Fibroblast of pulmonary artery (primary cell): ENCODE measurements around the gene PLEKHA6.

Experiments
- DNase-seq: peaks from one replicate; pipeline ENCODE4 v3.0.0-alpha.2; 2010; ENCODE audit warnings: low read depth
- H3K4me3 ChIP-seq: replicated peaks from 2 replicates; pipeline ENCODE4 v1.5.1; 2011; ENCODE audit warnings: low read depth, mild to moderate bottlenecking, control low read depth, low read length, moderate library complexity
- CTCF ChIP-seq: IDR thresholded peaks from 2 replicates; pipeline ENCODE4 v1.5.1; 2011; ENCODE audit warnings: mild to moderate bottlenecking, control low read depth, low read length, inconsistent platforms; ENCODE audit errors: missing control alignments

Gene PLEKHA6

GRCh38 chr1:204181116-204181515, 178.6 kb downstream of the PLEKHA6 start:
- no peak for TF ChIP-seq CTCF
- DNase-seq, result no peak
- no peak overlapping the region for H3K4me3 ChIP-seq

GRCh38 chr1:204180133-204180532, 179.6 kb downstream of the PLEKHA6 start:
- TF ChIP-seq CTCF, result no peak
- H3K4me3 ChIP-seq, result no peak overlapping the region
- no peak for DNase-seq

- DNase-seq, result no peak
- no peak overlapping the region for H3K4me3 ChIP-seq
- TF ChIP-seq CTCF, result no peak
Measured at GRCh38 chr1:204178487-204179281, 181.0 kb downstream of the PLEKHA6 start.

GRCh38 chr1:204177133-204177532, 182.6 kb downstream of the PLEKHA6 start:
- TF ChIP-seq CTCF, result no peak
- no peak overlapping the region for H3K4me3 ChIP-seq
- no peak for DNase-seq

GRCh38 chr1:204176049-204176448, 183.7 kb downstream of the PLEKHA6 start:
- H3K4me3 ChIP-seq, result no peak overlapping the region
- TF ChIP-seq CTCF, result no peak
- no peak for DNase-seq

- H3K4me3 ChIP-seq, result no peak overlapping the region
- DNase-seq, result no peak
- TF ChIP-seq CTCF, result no peak
Measured at GRCh38 chr1:204174958-204175357, 184.8 kb downstream of the PLEKHA6 start.
